AG09319 (cell line): Measurements from ENCODE around the gene ALPK3.

Experiments used
- DNase-seq: peaks from one replicate; pipeline ENCODE4 v3.0.0-alpha.2; 2010; ENCODE audit warnings: low read depth; ENCODE audit errors: extremely low read depth
- TF ChIP-seq, protein P1 (sequence below): IDR thresholded peaks from 2 replicates; pipeline ENCODE4 v1.5.1; 2011; ENCODE audit warnings: low read depth, mild to moderate bottlenecking, inconsistent platforms, low read length, moderate library complexity

ALPK3 gene

GRCh38 chr15:84810073-84810840, 6.9 kb upstream of the ALPK3 start:
- TF ChIP-seq, protein P1, sequence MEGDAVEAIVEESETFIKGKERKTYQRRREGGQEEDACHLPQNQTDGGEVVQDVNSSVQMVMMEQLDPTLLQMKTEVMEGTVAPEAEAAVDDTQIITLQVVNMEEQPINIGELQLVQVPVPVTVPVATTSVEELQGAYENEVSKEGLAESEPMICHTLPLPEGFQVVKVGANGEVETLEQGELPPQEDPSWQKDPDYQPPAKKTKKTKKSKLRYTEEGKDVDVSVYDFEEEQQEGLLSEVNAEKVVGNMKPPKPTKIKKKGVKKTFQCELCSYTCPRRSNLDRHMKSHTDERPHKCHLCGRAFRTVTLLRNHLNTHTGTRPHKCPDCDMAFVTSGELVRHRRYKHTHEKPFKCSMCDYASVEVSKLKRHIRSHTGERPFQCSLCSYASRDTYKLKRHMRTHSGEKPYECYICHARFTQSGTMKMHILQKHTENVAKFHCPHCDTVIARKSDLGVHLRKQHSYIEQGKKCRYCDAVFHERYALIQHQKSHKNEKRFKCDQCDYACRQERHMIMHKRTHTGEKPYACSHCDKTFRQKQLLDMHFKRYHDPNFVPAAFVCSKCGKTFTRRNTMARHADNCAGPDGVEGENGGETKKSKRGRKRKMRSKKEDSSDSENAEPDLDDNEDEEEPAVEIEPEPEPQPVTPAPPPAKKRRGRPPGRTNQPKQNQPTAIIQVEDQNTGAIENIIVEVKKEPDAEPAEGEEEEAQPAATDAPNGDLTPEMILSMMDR = no peak
- no peak for DNase-seq

GRCh38 chr15:84811151-84811550, 6.0 kb upstream of the ALPK3 start:
- DNase-seq = no peak
- TF ChIP-seq, protein P1 = no peak

DNA sequence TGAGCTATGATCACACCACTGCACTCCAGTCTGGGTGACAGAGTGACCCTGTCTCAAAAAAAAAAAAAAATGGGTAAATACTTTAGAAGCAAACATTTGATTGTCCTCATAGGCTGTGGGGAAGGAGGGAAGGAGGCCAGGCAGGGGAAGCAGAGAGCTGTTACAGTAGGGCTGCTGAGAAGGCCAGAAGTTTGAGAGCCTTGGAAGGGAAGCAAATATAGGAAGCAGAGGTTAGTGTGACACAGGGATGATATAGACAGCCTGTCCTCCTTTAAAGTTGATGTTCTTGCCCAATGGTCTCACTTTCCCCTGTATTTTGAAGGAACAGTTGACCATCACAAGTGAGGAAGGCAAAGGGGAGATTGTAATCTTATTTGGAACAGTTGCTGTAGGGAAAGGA, 5.3 kb upstream of the ALPK3 start:
- no peak for DNase-seq
- TF ChIP-seq, protein P1 = no peak

DNA sequence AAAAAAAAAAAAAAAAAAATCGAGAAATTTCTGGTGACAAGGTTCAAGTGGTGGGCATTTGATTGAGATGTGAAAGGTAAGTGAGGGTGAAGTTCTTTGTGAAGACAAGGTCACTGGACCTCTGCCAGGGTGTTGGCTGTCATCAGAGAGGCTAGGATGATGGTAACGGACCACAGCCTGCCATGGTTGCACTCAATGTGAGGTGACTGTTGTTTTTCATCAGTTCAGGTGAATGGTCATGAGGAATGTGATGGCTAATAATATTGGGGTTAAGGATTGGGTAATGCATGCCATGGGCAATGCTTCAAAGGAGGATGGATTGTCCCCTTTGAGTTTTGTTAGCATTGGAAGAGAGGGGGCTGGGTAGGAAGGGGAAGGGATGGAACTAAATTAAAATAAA, 4.3 kb upstream of the ALPK3 start:
- TF ChIP-seq, protein P1 = no peak
- DNase-seq = no peak

DNA sequence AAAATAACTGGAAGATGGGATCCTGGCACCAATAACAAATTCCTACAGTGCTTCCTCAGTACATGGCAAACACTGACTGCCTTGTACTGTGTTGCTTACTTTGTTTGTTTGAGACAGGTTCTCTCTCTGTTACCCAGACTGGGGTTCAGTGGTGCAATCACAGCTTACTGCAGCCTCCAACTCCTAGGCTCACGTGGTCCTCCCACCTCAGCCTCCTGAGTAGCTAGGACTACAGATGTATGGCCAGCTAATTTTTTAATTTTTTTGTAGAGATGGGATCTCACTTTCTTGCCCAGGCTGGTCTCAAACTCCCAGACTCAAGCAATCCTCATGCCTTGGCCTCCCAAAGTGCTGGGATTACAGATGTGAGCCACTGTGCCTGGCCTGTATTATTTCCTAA, 3.7 kb upstream of the ALPK3 start:
- DNase-seq = no peak
- TF ChIP-seq, protein P1 = no peak

DNA sequence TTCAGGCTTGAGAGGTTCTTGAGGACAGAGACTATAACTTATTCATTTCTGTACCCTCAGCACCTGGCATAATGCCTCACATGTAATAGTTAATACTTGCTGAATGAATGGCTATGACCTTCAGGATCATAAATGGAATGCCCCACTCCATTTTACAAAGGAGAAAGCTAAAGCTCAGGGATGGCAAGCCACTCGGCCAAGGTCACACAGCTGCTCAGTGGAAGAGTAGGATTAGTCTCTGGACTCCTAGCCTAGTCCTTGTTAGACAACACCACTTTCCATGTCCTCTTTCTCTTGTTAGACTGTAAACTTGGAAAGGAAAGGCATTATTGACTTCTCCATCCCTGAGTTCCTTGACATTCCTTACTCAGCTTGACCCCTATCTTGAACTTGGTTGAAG, 3.2 kb upstream of the ALPK3 start:
- TF ChIP-seq, protein P1 = no peak
- no peak for DNase-seq

- no peak for DNase-seq
- TF ChIP-seq, protein P1 = no peak
Observed at GRCh38 chr15:84814916-84815315, 2.2 kb upstream of the ALPK3 start.
